ENCODE measurements around the gene MLLT3. TPM values are rescaled to one million over a fixed set of nuclear protein-coding genes. Genes with fewer than 3 reads are reported as not detected.
A peak's percentile ranks its signal among the peaks of the same experiment; 100 is the strongest.

MLLT3 gene
- total RNA-seq, 1 experiment from 2014 or later, result 24.2 TPM

GRCh38 chr9:20561531-20561930 is 60.8 kb downstream of the MLLT3 start:
- CTCF ChIA-PET, result no interaction called here
- POLR2A ChIA-PET (ENCODE audit: low non-redundant PET), result no interaction called here
- Histone ChIP-seq H3K27me3 (replicated peaks; ENCODE audit: insufficient read depth, low read depth, low read length, poor library complexity) (no peaks in the 10 kb centered on the region), H3K4me3 (ENCODE audit: low read depth, low read length, poor library complexity, severe bottlenecking) (no peak overlapping the region), H3K9me3 (ENCODE audit: low read depth, low read length, poor library complexity, severe bottlenecking) (no peaks in the 10 kb centered on the region), H3K27ac (ENCODE audit: low read depth, low read length, poor library complexity, severe bottlenecking) (no peak overlapping the region), H3K4me1 (ENCODE audit: insufficient read depth, low read length, poor library complexity, severe bottlenecking) (peaks cover 33% of the 10 kb centered on the region), H3K36me3 (ENCODE audit: insufficient read depth, low read length, poor library complexity, severe bottlenecking) (no peaks in the 10 kb centered on the region)
- BruUV-seq (replicated peaks), result no TSS peak
- no peak for TF ChIP-seq CTCF (conservative IDR thresholded peaks at IDR 0.05; ENCODE audit: low read depth, low read length)
- intact Hi-C loops (cut with micrococcal nuclease; ENCODE audit: unreplicated experiment), result no loop called here
- no peak for DNase-seq (ENCODE audit: low spot score)

GRCh38 chr9:20559231-20559890 is 62.9 kb downstream of the MLLT3 start:
- Histone ChIP-seq H3K27me3 (replicated peaks; ENCODE audit: insufficient read depth, low read depth, low read length, poor library complexity) (no peaks in the 10 kb centered on the region), H3K9me3 (ENCODE audit: low read depth, low read length, poor library complexity, severe bottlenecking) (no peaks in the 10 kb centered on the region), H3K4me3 (ENCODE audit: low read depth, low read length, poor library complexity, severe bottlenecking) (no peak overlapping the region), H3K36me3 (ENCODE audit: insufficient read depth, low read length, poor library complexity, severe bottlenecking) (no peaks in the 10 kb centered on the region), H3K4me1 (ENCODE audit: insufficient read depth, low read length, poor library complexity, severe bottlenecking) (peaks cover 22% of the 10 kb centered on the region), H3K27ac (ENCODE audit: low read depth, low read length, poor library complexity, severe bottlenecking) (no peak overlapping the region)
- POLR2A ChIA-PET (ENCODE audit: low non-redundant PET), result interaction anchor here (0.6 kb wide), 1 partner anchor 828 kb away, joined by 7 read pairs; no protein-coding TSS in a partner anchor
- no TSS peak for BruUV-seq (replicated peaks)
- CTCF ChIA-PET, result no interaction called here
- TF ChIP-seq CTCF (conservative IDR thresholded peaks at IDR 0.05; ENCODE audit: low read depth, low read length) (no peak), EZH2 (IDR thresholded peaks at IDR 0.05; ENCODE audit: borderline replicate concordance, low read depth, low read length, poor library complexity, severe bottlenecking) (no peak)
- intact Hi-C loops (cut with micrococcal nuclease; ENCODE audit: unreplicated experiment), result no loop called here
- no peak for DNase-seq (ENCODE audit: low spot score)

GRCh38 chr9:20558566-20559016 is 63.7 kb downstream of the MLLT3 start:
- Histone ChIP-seq H3K9me3 (ENCODE audit: low read depth, low read length, poor library complexity, severe bottlenecking) (no peaks in the 10 kb centered on the region), H3K4me3 (ENCODE audit: low read depth, low read length, poor library complexity, severe bottlenecking) (no peak overlapping the region), H3K36me3 (ENCODE audit: insufficient read depth, low read length, poor library complexity, severe bottlenecking) (no peaks in the 10 kb centered on the region), H3K27me3 (replicated peaks; ENCODE audit: insufficient read depth, low read depth, low read length, poor library complexity) (no peaks in the 10 kb centered on the region), H3K4me1 (ENCODE audit: insufficient read depth, low read length, poor library complexity, severe bottlenecking) (peaks cover 18% of the 10 kb centered on the region), H3K27ac (ENCODE audit: low read depth, low read length, poor library complexity, severe bottlenecking) (no peak overlapping the region)
- no peak for TF ChIP-seq EZH2 (IDR thresholded peaks at IDR 0.05; ENCODE audit: borderline replicate concordance, low read depth, low read length, poor library complexity, severe bottlenecking)
- ChIA-PET POLR2A (ENCODE audit: low non-redundant PET) (no interaction called here), CTCF (no interaction called here)
- DNase-seq (ENCODE audit: low spot score), result peak; percentile 23
- intact Hi-C loops (cut with micrococcal nuclease; ENCODE audit: unreplicated experiment), result no loop called here
- BruUV-seq (replicated peaks), result no TSS peak
